ENCODE measurements around the gene LONRF3.

The LONRF3 gene

DNA sequence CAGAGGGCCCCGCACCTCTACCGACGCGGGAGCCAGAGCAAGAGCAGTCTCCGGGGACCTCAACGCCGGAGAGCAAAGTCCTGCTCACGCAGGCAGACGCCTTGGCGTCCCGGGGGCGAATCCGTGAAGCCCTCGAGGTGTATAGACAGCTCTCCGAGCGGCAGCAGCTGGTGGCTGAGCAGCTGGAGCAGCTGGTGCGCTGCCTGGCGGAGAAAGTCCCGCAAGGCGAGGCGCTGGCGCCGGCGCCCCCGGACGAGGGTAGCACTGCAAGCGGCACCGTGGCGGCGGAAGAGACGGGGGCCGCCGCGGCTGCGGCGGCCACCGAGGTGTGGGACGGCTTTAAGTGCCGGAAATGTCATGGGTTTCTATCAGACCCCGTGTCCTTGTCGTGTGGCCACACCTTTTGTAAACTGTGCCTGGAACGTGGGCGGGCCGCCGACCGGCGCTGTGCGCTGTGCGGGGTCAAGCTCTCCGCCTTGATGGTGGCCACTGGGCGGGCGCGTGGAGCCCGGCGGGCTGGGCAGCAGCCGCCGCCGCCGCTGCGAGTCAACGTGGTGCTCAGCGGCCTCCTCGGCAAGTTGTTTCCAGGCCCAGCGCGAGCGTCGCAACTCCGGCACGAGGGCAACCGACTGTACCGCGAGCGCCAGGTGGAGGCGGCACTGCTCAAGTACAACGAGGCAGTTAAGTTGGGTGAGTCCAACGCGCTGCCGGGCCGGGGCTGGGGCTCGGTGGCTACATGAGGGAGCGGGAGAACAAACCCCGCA lies 672 bp downstream of the LONRF3 start:
- TF ChIP-seq POLR2AphosphoS5 (IDR thresholded peaks at IDR 0.05; ENCODE audit: low read depth, low read length) (no peak), FOXP2 (optimal IDR thresholded peaks at IDR 0.05; ENCODE audit: borderline replicate concordance, extremely low read depth, extremely low read length, insufficient read depth) (no peak), TAF1 (IDR thresholded peaks at IDR 0.05; ENCODE audit: borderline replicate concordance, insufficient read depth, low read length) (no peak)
- TF ChIP-seq, protein P1, sequence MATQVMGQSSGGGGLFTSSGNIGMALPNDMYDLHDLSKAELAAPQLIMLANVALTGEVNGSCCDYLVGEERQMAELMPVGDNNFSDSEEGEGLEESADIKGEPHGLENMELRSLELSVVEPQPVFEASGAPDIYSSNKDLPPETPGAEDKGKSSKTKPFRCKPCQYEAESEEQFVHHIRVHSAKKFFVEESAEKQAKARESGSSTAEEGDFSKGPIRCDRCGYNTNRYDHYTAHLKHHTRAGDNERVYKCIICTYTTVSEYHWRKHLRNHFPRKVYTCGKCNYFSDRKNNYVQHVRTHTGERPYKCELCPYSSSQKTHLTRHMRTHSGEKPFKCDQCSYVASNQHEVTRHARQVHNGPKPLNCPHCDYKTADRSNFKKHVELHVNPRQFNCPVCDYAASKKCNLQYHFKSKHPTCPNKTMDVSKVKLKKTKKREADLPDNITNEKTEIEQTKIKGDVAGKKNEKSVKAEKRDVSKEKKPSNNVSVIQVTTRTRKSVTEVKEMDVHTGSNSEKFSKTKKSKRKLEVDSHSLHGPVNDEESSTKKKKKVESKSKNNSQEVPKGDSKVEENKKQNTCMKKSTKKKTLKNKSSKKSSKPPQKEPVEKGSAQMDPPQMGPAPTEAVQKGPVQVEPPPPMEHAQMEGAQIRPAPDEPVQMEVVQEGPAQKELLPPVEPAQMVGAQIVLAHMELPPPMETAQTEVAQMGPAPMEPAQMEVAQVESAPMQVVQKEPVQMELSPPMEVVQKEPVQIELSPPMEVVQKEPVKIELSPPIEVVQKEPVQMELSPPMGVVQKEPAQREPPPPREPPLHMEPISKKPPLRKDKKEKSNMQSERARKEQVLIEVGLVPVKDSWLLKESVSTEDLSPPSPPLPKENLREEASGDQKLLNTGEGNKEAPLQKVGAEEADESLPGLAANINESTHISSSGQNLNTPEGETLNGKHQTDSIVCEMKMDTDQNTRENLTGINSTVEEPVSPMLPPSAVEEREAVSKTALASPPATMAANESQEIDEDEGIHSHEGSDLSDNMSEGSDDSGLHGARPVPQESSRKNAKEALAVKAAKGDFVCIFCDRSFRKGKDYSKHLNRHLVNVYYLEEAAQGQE (IDR thresholded peaks at IDR 0.05; ENCODE audit: insufficient read depth in 1 of 2, low read depth in 2 of 2, low read length in 2 of 2), result no peak

DNA sequence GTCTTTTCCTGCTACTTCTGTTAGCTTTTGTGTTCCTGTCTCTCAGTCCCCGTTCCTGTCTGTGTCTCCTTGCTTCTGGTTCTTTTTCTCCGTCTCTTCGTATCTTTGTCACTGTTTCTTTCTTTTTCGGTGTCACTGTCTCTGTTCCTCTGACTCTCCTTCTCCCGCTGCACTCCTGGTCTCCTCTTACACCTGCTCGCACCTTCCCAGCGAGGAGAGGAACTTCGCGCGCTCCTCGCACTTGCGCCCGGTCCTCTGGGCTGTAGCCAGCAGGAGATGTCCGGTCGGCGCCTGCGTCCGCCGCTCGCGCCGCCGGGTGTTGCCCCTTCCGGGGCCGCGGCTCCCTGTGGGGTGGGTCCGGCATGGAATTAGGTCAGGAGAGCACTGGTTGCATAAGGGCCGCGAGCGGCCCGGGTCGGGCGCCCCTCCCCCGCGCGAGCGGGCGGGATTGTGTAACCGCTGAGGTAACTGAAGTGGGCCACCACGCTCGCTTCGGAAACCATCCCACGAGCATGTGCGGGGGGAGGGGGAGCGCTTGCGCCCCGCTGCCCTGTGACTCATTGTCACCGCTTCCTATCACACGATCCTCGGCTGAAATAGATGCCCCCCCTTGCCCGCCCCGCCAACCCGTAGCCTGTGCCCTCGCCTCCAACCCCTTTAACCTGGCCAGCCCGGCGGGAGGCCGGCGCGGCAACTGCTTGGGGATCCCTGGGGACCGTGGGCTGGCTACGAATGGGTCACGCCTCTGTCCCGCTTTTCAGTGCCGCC lies 1.6 kb downstream of the LONRF3 start:
- TF ChIP-seq FOXP2 (optimal IDR thresholded peaks at IDR 0.05; ENCODE audit: borderline replicate concordance, extremely low read depth, extremely low read length, insufficient read depth), result peak; percentile 32
- TF ChIP-seq, protein P1 (IDR thresholded peaks at IDR 0.05; ENCODE audit: insufficient read depth in 1 of 2, low read depth in 2 of 2, low read length in 2 of 2), result no peak

DNA sequence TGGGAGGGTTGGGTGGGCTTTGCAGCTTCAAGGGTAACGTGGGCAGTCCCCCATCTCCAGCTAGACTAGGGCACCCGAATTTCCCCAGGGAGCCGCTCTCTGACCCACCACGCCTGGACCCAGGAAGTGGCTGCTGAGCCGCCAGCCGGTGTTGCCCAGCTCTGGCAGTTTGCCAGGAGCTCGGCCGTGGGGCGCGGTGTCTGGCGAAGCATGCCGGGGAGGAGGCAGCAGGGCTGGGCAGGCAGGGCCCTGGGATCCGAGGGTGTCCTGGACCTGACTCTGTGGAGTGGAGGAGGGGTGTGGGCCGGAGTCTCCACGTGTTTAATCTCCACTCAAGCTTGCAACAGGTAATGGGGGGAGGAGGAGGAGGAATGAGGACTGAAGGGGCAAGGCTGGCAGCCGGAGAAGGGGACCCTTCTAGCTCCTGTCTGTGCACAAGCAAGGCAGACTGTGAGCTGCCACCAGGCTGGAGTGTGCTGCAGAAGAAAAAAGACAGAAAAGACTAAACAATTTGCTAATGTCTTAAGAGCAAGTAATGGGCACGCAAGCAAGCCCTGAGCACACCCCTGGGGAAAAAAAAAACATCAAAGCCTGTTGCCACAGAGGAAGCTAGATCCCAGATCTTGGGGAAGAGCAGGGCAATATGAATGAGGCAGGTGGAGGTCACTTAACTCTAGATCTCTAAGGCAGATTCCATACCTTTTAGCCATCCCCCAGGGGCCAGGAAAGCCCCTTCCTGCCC lies 2.4 kb downstream of the LONRF3 start:
- TF ChIP-seq TAF1 (IDR thresholded peaks at IDR 0.05; ENCODE audit: borderline replicate concordance, insufficient read depth, low read length) (no peak), SIN3A (IDR thresholded peaks at IDR 0.05; ENCODE audit: borderline replicate concordance, insufficient read depth, low read length) (no peak), POLR2AphosphoS5 (IDR thresholded peaks at IDR 0.05; ENCODE audit: low read depth, low read length) (no peak), FOXP2 (optimal IDR thresholded peaks at IDR 0.05; ENCODE audit: borderline replicate concordance, extremely low read depth, extremely low read length, insufficient read depth) (no peak)
- TF ChIP-seq, protein P1 (IDR thresholded peaks at IDR 0.05; ENCODE audit: insufficient read depth in 1 of 2, low read depth in 2 of 2, low read length in 2 of 2), result no peak

DNA sequence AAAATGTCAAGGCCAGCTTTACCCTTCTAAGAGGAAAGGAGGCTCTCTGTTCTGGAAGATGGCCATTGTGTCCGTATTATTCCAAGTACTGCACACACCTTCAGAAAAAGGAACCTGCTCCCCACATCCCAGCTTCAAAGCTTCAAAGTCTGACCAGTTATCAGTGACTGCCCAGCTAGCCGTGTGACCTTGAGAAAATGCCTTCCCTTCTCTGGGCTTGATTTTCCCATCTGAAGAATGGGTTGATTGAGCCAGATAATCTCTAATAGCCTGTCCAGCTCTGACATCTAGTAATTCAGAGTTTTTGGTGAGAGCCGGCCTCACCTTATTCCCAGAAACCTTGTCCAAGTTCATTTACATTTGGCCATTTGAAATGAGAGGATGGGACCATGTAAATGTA lies 3.0 kb downstream of the LONRF3 start:
- TF ChIP-seq FOXP2 (optimal IDR thresholded peaks at IDR 0.05; ENCODE audit: borderline replicate concordance, extremely low read depth, extremely low read length, insufficient read depth), result no peak
- no peak for TF ChIP-seq TAF1 (IDR thresholded peaks at IDR 0.05; ENCODE audit: borderline replicate concordance, insufficient read depth, low read length)
- TF ChIP-seq, protein P1 (IDR thresholded peaks at IDR 0.05; ENCODE audit: insufficient read depth in 1 of 2, low read depth in 2 of 2, low read length in 2 of 2), result no peak
- TF ChIP-seq SIN3A (IDR thresholded peaks at IDR 0.05; ENCODE audit: borderline replicate concordance, insufficient read depth, low read length), result no peak
- TF ChIP-seq POLR2AphosphoS5 (IDR thresholded peaks at IDR 0.05; ENCODE audit: low read depth, low read length), result no peak
